Left ventricle myocardium inferior (tissue), 1 donor: ENCODE results near the gene IER5. TPM values are rescaled to one million over a fixed set of nuclear protein-coding genes. Genes with fewer than 3 reads are reported as not detected.

Experiments used
- DNase-seq: peaks from one replicate; pipeline ENCODE4 v3.0.0-alpha.2; 2020
- H3K27ac ChIP-seq: fragments of 200-600 bp; replicated peaks from 2 replicates; pipeline ENCODE4 v1.8.0; 2021
- H3K27me3 ChIP-seq: fragments of 200-600 bp; 2 replicates; pipeline ENCODE4 v1.8.0; 2021; ENCODE audit warnings: low read depth
- H3K36me3 ChIP-seq: fragments of 200-600 bp; 2 replicates; pipeline ENCODE4 v1.8.0; 2021
- H3K4me1 ChIP-seq: fragments of 200-600 bp; 2 replicates; pipeline ENCODE4 v1.8.0; 2021
- H3K4me3 ChIP-seq: fragments of 200-600 bp; 2 replicates; pipeline ENCODE4 v1.8.0; 2021; ENCODE audit warnings: mild to moderate bottlenecking, moderate library complexity
- H3K9me3 ChIP-seq: fragments of 200-600 bp; replicated peaks from 2 replicates; pipeline ENCODE4 v1.8.0; 2021
- intact Hi-C: fragments of 100-400 bp; cut with micrococcal nuclease; formaldehyde crosslinking; loops from one replicate; pipeline ENCODE4 v1.11.0; 2022
- total RNA-seq: library from RNA; stranded (reverse); fragmentation: NEBNext Ultra II Directional; extraction: Animal tissue kit (Norgen Biotek cat#: 25700); gene quantifications from one replicate; pipeline ENCODE4 v1.2.1, GENCODE V29; 2021
- TF ChIP-seq, protein P1 (sequence below): fragments of 200-600 bp; IDR thresholded peaks from 2 replicates; pipeline ENCODE4 v1.8.0; 2021; ENCODE audit warnings: antibody characterized with exemption, mild to moderate bottlenecking, borderline replicate concordance
- donor health status: DM: no; HTN: yes; CAD: no; lungs with severe emphysema.

IER5 gene
- total RNA-seq, 1 donor from 2014 or later, result 22.1 TPM

DNA sequence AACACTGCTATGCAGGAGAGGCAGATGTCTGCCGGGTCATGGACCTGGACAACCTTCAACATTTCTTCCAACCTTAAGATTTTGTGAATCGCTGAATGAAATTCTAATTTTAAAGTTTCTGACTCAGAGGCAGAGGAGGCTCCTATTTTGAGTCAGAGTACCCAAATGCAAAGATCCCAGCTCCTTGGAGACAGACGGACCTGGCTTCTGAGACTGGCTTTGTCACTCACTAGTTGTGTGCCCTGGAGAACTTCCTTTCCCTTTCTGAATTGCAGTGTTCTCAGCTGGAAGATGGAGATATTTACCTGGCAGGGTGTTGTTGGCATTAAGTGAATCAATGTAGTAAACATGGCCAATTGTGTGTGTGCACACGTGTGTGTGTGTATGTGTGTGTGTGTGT is 51.9 kb downstream of the IER5 start:
- intact Hi-C loops, result loop anchor here (5.0 kb wide), 1 partner anchor 58 kb away; no protein-coding TSS in a partner anchor
- H3K27ac ChIP-seq, result no peak overlapping the region
- H3K9me3 ChIP-seq, result no peaks in the 10 kb centered on the region
- no peaks in the 10 kb centered on the region for H3K36me3 ChIP-seq
- TF ChIP-seq, protein P1, sequence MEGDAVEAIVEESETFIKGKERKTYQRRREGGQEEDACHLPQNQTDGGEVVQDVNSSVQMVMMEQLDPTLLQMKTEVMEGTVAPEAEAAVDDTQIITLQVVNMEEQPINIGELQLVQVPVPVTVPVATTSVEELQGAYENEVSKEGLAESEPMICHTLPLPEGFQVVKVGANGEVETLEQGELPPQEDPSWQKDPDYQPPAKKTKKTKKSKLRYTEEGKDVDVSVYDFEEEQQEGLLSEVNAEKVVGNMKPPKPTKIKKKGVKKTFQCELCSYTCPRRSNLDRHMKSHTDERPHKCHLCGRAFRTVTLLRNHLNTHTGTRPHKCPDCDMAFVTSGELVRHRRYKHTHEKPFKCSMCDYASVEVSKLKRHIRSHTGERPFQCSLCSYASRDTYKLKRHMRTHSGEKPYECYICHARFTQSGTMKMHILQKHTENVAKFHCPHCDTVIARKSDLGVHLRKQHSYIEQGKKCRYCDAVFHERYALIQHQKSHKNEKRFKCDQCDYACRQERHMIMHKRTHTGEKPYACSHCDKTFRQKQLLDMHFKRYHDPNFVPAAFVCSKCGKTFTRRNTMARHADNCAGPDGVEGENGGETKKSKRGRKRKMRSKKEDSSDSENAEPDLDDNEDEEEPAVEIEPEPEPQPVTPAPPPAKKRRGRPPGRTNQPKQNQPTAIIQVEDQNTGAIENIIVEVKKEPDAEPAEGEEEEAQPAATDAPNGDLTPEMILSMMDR, result no peak
- H3K27me3 ChIP-seq, result no peaks in the 10 kb centered on the region
- no peak overlapping the region for H3K4me3 ChIP-seq
- DNase-seq, result no peak
- peaks cover 57% of the 10 kb centered on the region for H3K4me1 ChIP-seq

DNA sequence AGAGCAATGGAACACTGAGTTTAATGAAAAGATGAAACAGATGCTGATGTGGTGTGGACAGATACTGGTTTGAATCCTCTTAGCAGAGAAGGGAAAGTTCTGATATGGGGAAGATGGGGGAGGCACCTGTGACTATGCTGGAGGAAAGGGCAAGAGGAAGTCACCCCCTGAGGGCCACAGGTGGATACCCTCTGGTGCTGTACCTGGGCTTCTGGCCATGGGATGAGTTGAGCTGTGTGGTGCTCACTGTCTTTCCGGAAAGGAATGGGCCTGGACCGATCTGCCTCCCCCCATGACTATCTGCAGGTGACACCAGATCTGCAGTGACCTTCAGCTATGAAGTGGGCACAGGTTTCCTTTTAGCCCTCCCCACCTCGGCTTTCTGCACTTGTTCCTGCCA is 52.4 kb downstream of the IER5 start:
- intact Hi-C loops, result loop anchor here (5.0 kb wide), 1 partner anchor 59 kb away; no protein-coding TSS in a partner anchor
- DNase-seq, result no peak
- Histone ChIP-seq H3K27ac (no peak overlapping the region), H3K4me3 (no peak overlapping the region), H3K9me3 (peaks cover 2% of the 10 kb centered on the region), H3K36me3 (no peaks in the 10 kb centered on the region), H3K4me1 (peaks cover 52% of the 10 kb centered on the region), H3K27me3 (no peaks in the 10 kb centered on the region)
- TF ChIP-seq, protein P1, result no peak

DNA sequence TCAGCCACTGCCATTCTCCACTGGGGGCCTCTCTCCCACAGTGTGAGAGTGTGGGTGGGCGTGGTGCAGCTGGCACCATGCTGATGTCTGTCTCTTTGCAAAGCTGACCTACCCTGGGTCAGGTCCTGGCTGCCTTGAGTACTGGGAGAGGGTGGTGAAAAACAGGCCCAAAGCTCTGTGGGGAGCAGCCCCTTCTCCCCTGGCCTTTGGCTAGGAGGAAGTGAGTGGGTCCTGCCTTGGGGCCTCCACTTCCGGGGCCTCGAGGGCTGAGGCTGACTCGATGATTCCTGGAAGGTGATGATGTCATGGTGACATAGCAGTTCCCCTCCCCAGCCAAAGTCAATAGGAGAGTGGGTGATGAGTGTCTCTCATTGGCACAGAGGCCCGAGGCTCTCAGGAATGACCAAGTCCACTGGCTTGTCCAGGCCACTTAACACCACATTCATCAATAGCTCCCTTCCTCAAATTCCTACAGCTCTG is 53.0 kb downstream of the IER5 start:
- Histone ChIP-seq H3K4me3 (no peak overlapping the region), H3K9me3 (peaks cover 3% of the 10 kb centered on the region), H3K27me3 (no peaks in the 10 kb centered on the region), H3K36me3 (no peaks in the 10 kb centered on the region), H3K4me1 (peaks cover 47% of the 10 kb centered on the region), H3K27ac (no peak overlapping the region)
- intact Hi-C loops, result loop anchor here (5.0 kb wide), 1 partner anchor 59 kb away; no protein-coding TSS in a partner anchor
- TF ChIP-seq, protein P1, result no peak
- no peak for DNase-seq

Other genes starting within 250 kb of the IER5 start
- gene KIAA1614, start 175.8 kb upstream of the IER5 start, total RNA-seq, result 9.1 TPM
- gene STX6, start 65.8 kb upstream of the IER5 start, total RNA-seq, result 7.2 TPM
- 4.8 TPM for gene MR1, start 54.7 kb upstream of the IER5 start, total RNA-seq